HL-60 (cell line): ENCODE measurements around the gene RGS2.

Source experiments
- DNase-seq, 2 experiments: peaks; one replicate each; pipeline ENCODE4 v3.0.0-alpha.2; 2010 to 2020; ENCODE audit warnings: low read depth in 1 of 2, low spot score in 1 of 2
- H3K27ac ChIP-seq: fragments of 250-450 bp; sonication (Bioruptor Pico); replicated peaks from 2 replicates; pipeline ENCODE4 v1.5.1; 2020; ENCODE audit warnings: mild to moderate bottlenecking, moderate library complexity
- H3K27me3 ChIP-seq: fragments of 250-450 bp; sonication (Bioruptor Pico); 2 replicates; pipeline ENCODE4 v1.5.1; 2021; ENCODE audit warnings: mild to moderate bottlenecking, moderate library complexity; ENCODE audit not compliant: insufficient read depth, poor library complexity, severe bottlenecking
- H3K4me3 ChIP-seq: replicated peaks from 2 replicates; pipeline ENCODE4 v1.5.1; 2011; ENCODE audit warnings: mild to moderate bottlenecking, control low read depth, low read length; ENCODE audit not compliant: insufficient read depth
- CTCF ChIP-seq: IDR thresholded peaks from one replicate; pipeline ENCODE4 v1.5.1; 2011; ENCODE audit warnings: low read length, control low read depth, inconsistent platforms; ENCODE audit not compliant: insufficient read depth
- GABPA ChIP-seq: IDR thresholded peaks from 2 replicates; pipeline ENCODE4 v1.6.1; 2012; ENCODE audit warnings: low read depth
- POLR2AphosphoS5 ChIP-seq: IDR thresholded peaks from 2 replicates; pipeline ENCODE4 v1.6.1; 2012; ENCODE audit warnings: low read depth
- SPI1 ChIP-seq: IDR thresholded peaks from 2 replicates; pipeline ENCODE4 v1.6.1; 2012; ENCODE audit warnings: low read depth, mild to moderate bottlenecking, borderline replicate concordance
- TF ChIP-seq, protein P1 (sequence below): IDR thresholded peaks from 2 replicates; pipeline ENCODE4 v1.6.1; 2012; ENCODE audit warnings: low read depth; ENCODE audit not compliant: insufficient replicate concordance

Gene RGS2

DNA sequence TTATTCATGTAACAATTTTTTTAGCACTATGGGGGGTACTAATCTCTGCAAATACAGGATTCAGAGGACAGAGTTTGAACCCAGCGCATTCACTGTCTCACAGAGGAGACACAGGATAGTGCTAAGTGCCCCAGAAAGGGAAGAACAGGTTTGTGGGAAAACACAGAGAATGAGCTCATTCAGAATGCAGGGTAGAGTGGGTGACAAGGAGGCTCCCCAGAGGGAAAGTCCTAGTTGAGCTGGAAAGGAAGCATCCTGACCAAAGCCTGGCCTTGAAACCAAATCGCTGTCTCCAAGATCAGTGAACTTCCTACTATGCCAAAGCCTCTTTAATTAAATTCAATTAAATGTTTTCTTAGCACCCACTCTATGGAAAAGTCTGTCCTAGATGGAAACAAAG is 19.0 kb upstream of the RGS2 start:
- Histone ChIP-seq H3K27me3 (no peaks in the 10 kb centered on the region), H3K27ac (no peak overlapping the region), H3K4me3 (no peak overlapping the region)
- TF ChIP-seq CTCF, result no peak
- TF ChIP-seq SPI1, result no peak
- TF ChIP-seq GABPA, result no peak
- TF ChIP-seq, protein P1, sequence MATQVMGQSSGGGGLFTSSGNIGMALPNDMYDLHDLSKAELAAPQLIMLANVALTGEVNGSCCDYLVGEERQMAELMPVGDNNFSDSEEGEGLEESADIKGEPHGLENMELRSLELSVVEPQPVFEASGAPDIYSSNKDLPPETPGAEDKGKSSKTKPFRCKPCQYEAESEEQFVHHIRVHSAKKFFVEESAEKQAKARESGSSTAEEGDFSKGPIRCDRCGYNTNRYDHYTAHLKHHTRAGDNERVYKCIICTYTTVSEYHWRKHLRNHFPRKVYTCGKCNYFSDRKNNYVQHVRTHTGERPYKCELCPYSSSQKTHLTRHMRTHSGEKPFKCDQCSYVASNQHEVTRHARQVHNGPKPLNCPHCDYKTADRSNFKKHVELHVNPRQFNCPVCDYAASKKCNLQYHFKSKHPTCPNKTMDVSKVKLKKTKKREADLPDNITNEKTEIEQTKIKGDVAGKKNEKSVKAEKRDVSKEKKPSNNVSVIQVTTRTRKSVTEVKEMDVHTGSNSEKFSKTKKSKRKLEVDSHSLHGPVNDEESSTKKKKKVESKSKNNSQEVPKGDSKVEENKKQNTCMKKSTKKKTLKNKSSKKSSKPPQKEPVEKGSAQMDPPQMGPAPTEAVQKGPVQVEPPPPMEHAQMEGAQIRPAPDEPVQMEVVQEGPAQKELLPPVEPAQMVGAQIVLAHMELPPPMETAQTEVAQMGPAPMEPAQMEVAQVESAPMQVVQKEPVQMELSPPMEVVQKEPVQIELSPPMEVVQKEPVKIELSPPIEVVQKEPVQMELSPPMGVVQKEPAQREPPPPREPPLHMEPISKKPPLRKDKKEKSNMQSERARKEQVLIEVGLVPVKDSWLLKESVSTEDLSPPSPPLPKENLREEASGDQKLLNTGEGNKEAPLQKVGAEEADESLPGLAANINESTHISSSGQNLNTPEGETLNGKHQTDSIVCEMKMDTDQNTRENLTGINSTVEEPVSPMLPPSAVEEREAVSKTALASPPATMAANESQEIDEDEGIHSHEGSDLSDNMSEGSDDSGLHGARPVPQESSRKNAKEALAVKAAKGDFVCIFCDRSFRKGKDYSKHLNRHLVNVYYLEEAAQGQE, result no peak
- TF ChIP-seq POLR2AphosphoS5, result no peak
- no peak for DNase-seq

DNA sequence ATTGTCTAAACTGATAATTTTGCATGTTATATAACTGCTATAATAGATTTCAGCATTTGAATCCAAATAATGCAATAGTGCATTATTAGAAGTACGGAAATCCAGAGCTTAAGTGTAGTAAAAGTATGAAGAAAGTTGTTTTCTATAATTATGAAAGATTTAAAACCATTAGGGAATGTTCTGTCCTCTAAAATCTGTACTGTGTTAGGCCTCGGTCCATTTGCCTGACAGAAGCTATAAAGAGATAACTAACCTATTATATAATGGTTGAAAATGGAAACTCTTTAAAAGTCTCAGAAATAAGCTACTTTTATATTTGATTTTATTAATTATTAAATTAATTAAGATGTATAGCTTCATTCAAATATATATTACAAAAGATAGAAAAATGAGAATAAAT is 16.2 kb upstream of the RGS2 start:
- DNase-seq, result no peak
- Histone ChIP-seq H3K4me3 (no peak overlapping the region), H3K27me3 (no peaks in the 10 kb centered on the region), H3K27ac (no peak overlapping the region)
- TF ChIP-seq POLR2AphosphoS5 (no peak), GABPA (no peak), SPI1 (no peak), CTCF (no peak)
- TF ChIP-seq, protein P1, result no peak

DNA sequence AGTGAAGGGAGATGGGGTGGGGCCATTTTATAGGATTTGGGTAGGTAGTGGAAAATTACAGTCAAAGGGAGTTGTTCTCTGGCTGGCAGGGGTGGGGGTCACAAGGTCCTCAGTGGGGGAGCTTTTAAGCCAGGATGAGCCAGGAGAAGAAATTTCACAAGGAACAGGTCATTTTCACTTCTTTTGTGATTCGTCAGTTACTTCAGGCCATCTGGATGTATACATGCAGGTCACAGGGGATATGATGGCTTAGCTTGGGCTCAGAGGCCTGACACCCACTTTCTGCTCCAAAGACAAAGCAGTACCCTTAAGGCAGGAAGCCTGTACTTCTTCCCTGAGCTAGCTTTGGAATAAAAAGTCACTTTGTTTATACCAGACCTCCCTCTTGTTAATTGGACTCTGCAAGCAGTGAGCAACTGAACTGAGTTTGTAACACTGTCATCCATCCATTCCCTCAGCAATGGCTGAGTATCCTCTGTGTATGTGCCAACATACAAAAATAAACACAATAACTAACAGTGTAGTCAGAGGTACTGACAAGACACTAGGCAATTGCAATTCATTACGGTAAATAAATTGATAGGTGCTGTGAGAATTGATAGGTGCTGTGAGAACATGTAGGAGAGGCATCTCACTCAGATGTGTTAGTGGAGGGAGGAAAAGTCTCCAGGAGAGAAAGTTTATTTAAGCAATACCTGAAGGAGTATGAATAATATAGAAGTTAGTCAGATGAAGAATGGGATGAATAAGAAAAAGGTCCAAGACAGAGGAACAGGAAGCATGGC is 14.7 kb upstream of the RGS2 start:
- no peak for DNase-seq
- TF ChIP-seq, protein P1, result no peak
- TF ChIP-seq POLR2AphosphoS5 (no peak), CTCF (no peak), GABPA (no peak), SPI1 (no peak)
- Histone ChIP-seq H3K27ac (no peak overlapping the region), H3K27me3 (no peaks in the 10 kb centered on the region), H3K4me3 (no peak overlapping the region)
